ENCODE results near the gene CDK8. TPM values are rescaled to one million over a fixed set of nuclear protein-coding genes. Genes with fewer than 3 reads are reported as not detected.
"Not testable (repeated sequence)": the region's sequence is repeated elsewhere in the genome, so short reads cannot be mapped to it uniquely, and the experiment has no call there.

CDK8 gene
- total RNA-seq (2014; rRNA removed; shearing (Covaris generic)): 16.0 and 18.8 TPM in 2 replicates

GRCh38 chr13:26253787-26254582, at the start of gene CDK8:
Gene CDK8, plus strand, starts transcription at chr13:26254129. Its CDS starts 513 bp downstream, at chr13:26254642.
- peak; percentile 74 for DNase-seq (ENCODE audit: low spot score)

GRCh38 chr13:26208287-26208686, 45.6 kb upstream of the CDK8 start:
- no peak for DNase-seq (ENCODE audit: low spot score)

GRCh38 chr13:26213345-26213744, 40.6 kb upstream of the CDK8 start:
- no peak for DNase-seq (ENCODE audit: low spot score)

- no peak for DNase-seq (ENCODE audit: low spot score)
Measured at GRCh38 chr13:26213982-26214381, 39.9 kb upstream of the CDK8 start.

GRCh38 chr13:26216042-26216441, 37.9 kb upstream of the CDK8 start:
- DNase-seq (ENCODE audit: low spot score): no peak

- DNase-seq (ENCODE audit: low spot score): no peak
Measured at GRCh38 chr13:26219726-26220125, 34.2 kb upstream of the CDK8 start.

GRCh38 chr13:26220575-26220974, 33.4 kb upstream of the CDK8 start:
- DNase-seq (ENCODE audit: low spot score): peak; percentile 40

- no peak for DNase-seq (ENCODE audit: low spot score)
Measured at GRCh38 chr13:26221399-26221720, 32.6 kb upstream of the CDK8 start.

GRCh38 chr13:26221721-26222519, 32.0 kb upstream of the CDK8 start, which contains the start of gene RNF6:
Gene RNF6, minus strand, starts transcription at chr13:26222314. Its CDS starts 2,665 bp downstream, at chr13:26219649.
- DNase-seq (ENCODE audit: low spot score): peak; percentile 98

GRCh38 chr13:26222520-26223046, 31.3 kb upstream of the CDK8 start:
- no peak for DNase-seq (ENCODE audit: low spot score)

- no peak for DNase-seq (ENCODE audit: low spot score)
Measured at GRCh38 chr13:26225896-26226617, 27.9 kb upstream of the CDK8 start.

- DNase-seq (ENCODE audit: low spot score): no peak
Measured at GRCh38 chr13:26227166-26227971, 26.6 kb upstream of the CDK8 start.

GRCh38 chr13:26228096-26228495, 25.8 kb upstream of the CDK8 start:
- no peak for DNase-seq (ENCODE audit: low spot score)

- DNase-seq (ENCODE audit: low spot score): no peak
Measured at GRCh38 chr13:26229080-26229615, 24.8 kb upstream of the CDK8 start.

GRCh38 chr13:26230703-26231102, 23.2 kb upstream of the CDK8 start:
- DNase-seq (ENCODE audit: low spot score): no peak

- DNase-seq (ENCODE audit: low spot score): no peak
Measured at GRCh38 chr13:26236296-26236695, 17.6 kb upstream of the CDK8 start.

GRCh38 chr13:26246154-26246553, 7.8 kb upstream of the CDK8 start:
- no peak for DNase-seq (ENCODE audit: low spot score)

GRCh38 chr13:26247011-26247410, 6.9 kb upstream of the CDK8 start:
- no peak for DNase-seq (ENCODE audit: low spot score)

GRCh38 chr13:26247608-26248007, 6.3 kb upstream of the CDK8 start:
- DNase-seq (ENCODE audit: low spot score): no peak

GRCh38 chr13:26249551-26249950, 4.4 kb upstream of the CDK8 start:
- no peak for DNase-seq (ENCODE audit: low spot score)

- DNase-seq (ENCODE audit: low spot score): not testable (repeated sequence)
Measured at GRCh38 chr13:26252006-26252405, 1.9 kb upstream of the CDK8 start.
